Astrocyte (in vitro differentiated cells and primary cell): ENCODE measurements around the gene CFAP45. TPM values are rescaled to one million over a fixed set of nuclear protein-coding genes. Genes with fewer than 3 reads are reported as not detected.

Experiments
- DNase-seq: peaks from one replicate; pipeline ENCODE4 v3.0.0-alpha.2; 2010; ENCODE audit warnings: low read depth
- FAIRE-seq: peaks from 2 replicates; lab custom pipeline; 2011; peaks lifted over from hg19 to GRCh38; lab: Jason Lieb, UNC
- H2AFZ ChIP-seq: 2 replicates; pipeline ENCODE4 v1.6.0; 2012; ENCODE audit warnings: low read depth, low read length, inconsistent platforms
- H3K27ac ChIP-seq: 2 replicates; pipeline ENCODE4 v1.5.1; 2011; ENCODE audit warnings: low read depth, low read length, inconsistent platforms
- H3K27me3 ChIP-seq: 2 replicates; pipeline ENCODE4 v1.6.0; 2011; ENCODE audit warnings: low read length, inconsistent platforms; ENCODE audit not compliant: insufficient read depth
- H3K36me3 ChIP-seq: 2 replicates; pipeline ENCODE4 v1.5.1; 2011; ENCODE audit warnings: low read length, inconsistent platforms; ENCODE audit not compliant: insufficient read depth
- H3K4me1 ChIP-seq: 2 replicates; pipeline ENCODE4 v1.5.1; 2011; ENCODE audit warnings: low read length, inconsistent platforms; ENCODE audit not compliant: insufficient read depth
- H3K4me2 ChIP-seq: 2 replicates; pipeline ENCODE4 v1.6.0; 2012; ENCODE audit warnings: low read length, inconsistent platforms
- H3K4me3 ChIP-seq: 2 replicates; pipeline ENCODE4 v1.5.1; 2011; ENCODE audit warnings: low read depth, mild to moderate bottlenecking, low read length, inconsistent platforms; ENCODE audit not compliant: insufficient read depth
- H3K79me2 ChIP-seq: 2 replicates; pipeline ENCODE4 v1.6.0; 2012; ENCODE audit warnings: mild to moderate bottlenecking, low read length, inconsistent platforms; ENCODE audit not compliant: insufficient read depth
- H3K9ac ChIP-seq: 2 replicates; pipeline ENCODE4 v1.6.0; 2012; ENCODE audit warnings: mild to moderate bottlenecking, low read length, inconsistent platforms
- H3K9me3 ChIP-seq: 2 replicates; pipeline ENCODE4 v1.5.1; 2012; ENCODE audit warnings: low read depth, mild to moderate bottlenecking, low read length, inconsistent platforms; ENCODE audit not compliant: insufficient read depth
- H4K20me1 ChIP-seq: 2 replicates; pipeline ENCODE4 v1.6.0; 2012; ENCODE audit warnings: low read length, inconsistent platforms; ENCODE audit not compliant: insufficient read depth
- H3K27ac Mint-ChIP-seq: one replicate; pipeline ENCODE4 v1.8.0; 2021; ENCODE audit warnings: mild to moderate bottlenecking, mixed read lengths; ENCODE audit not compliant: unreplicated experiment
- H3K27me3 Mint-ChIP-seq: one replicate; pipeline ENCODE4 v1.8.0; 2021; ENCODE audit warnings: low read depth, mixed read lengths; ENCODE audit not compliant: unreplicated experiment
- H3K36me3 Mint-ChIP-seq: one replicate; pipeline ENCODE4 v1.8.0; 2021; ENCODE audit warnings: low read depth, mixed read lengths; ENCODE audit not compliant: unreplicated experiment
- H3K4me1 Mint-ChIP-seq: one replicate; pipeline ENCODE4 v1.8.0; 2021; ENCODE audit warnings: low read depth, mixed read lengths; ENCODE audit not compliant: unreplicated experiment
- H3K4me3 Mint-ChIP-seq: one replicate; pipeline ENCODE4 v1.8.0; 2021; ENCODE audit warnings: mild to moderate bottlenecking, moderate library complexity, mixed read lengths; ENCODE audit not compliant: unreplicated experiment
- H3K9me3 Mint-ChIP-seq: one replicate; pipeline ENCODE4 v1.8.0; 2021; ENCODE audit warnings: mild to moderate bottlenecking, mixed read lengths; ENCODE audit not compliant: unreplicated experiment
- EZH2 ChIP-seq: IDR thresholded peaks from 2 replicates; pipeline ENCODE4 v1.6.1; 2012; ENCODE audit warnings: mild to moderate bottlenecking, low read length, inconsistent platforms; ENCODE audit not compliant: insufficient read depth
- total RNA-seq: library from RNA; stranded (reverse); gene quantifications from 2 replicates; pipeline ENCODE4 v1.2.1, GENCODE V29; 2021
- TF ChIP-seq, protein P1 (sequence below): IDR thresholded peaks from 2 replicates; pipeline ENCODE4 v1.5.1; 2011; ENCODE audit warnings: low read depth, mild to moderate bottlenecking, inconsistent platforms, low read length, moderate library complexity; ENCODE audit not compliant: insufficient read depth

CFAP45 gene
- total RNA-seq, 1 donor from 2014 or later: 3.2 TPM

DNA sequence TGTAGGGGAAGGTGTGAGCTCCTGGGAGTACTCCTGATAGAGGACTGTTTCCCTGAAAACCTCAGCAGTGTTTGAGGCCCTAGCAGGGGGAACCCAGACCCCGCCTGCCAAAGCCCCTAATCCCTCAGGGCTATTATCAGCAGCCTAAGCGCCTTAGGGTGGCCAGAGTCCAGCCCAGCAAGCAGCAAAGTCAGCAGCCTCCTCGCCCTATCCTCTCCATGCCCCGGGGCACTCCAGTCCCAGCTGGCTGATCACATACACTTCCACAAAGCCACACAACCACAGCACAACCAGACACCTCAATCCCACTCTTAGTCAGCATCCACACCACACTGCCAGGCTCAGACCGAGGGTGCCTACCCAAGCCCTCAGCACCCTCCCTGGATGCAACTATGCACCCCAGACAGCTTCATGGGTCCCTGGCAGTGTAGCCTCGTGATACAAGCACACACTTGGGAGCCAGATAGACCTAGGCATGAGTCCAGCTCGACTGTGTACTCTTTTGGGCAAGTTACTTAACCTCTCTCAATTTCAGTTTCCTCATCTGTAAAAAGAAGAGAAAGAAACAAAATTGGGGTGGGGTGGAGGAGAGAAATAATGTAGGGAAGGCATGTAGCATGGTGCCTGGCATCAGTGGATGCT lies 38.4 kb upstream of the CFAP45 start:
- Histone ChIP-seq H3K4me2 (no peak overlapping the region), H3K4me3 (no peak overlapping the region), H4K20me1 (no peaks in the 10 kb centered on the region), H3K9me3 (no peaks in the 10 kb centered on the region), H3K27me3 (peaks cover 10% of the 10 kb centered on the region), H3K27ac (no peak overlapping the region), H2AFZ (no peak overlapping the region), H3K4me1 (no peaks in the 10 kb centered on the region), H3K79me2 (no peaks in the 10 kb centered on the region), H3K9ac (no peak overlapping the region), H3K36me3 (no peaks in the 10 kb centered on the region)
- no peak for TF ChIP-seq EZH2
- TF ChIP-seq, protein P1, sequence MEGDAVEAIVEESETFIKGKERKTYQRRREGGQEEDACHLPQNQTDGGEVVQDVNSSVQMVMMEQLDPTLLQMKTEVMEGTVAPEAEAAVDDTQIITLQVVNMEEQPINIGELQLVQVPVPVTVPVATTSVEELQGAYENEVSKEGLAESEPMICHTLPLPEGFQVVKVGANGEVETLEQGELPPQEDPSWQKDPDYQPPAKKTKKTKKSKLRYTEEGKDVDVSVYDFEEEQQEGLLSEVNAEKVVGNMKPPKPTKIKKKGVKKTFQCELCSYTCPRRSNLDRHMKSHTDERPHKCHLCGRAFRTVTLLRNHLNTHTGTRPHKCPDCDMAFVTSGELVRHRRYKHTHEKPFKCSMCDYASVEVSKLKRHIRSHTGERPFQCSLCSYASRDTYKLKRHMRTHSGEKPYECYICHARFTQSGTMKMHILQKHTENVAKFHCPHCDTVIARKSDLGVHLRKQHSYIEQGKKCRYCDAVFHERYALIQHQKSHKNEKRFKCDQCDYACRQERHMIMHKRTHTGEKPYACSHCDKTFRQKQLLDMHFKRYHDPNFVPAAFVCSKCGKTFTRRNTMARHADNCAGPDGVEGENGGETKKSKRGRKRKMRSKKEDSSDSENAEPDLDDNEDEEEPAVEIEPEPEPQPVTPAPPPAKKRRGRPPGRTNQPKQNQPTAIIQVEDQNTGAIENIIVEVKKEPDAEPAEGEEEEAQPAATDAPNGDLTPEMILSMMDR: no peak
- no peak overlapping the region for H3K27ac Mint-ChIP-seq
- H3K36me3 Mint-ChIP-seq: peaks cover 1% of the 10 kb centered on the region
- H3K27me3 Mint-ChIP-seq: peaks cover 50% of the 10 kb centered on the region
- DNase-seq (no peak), FAIRE-seq (no peak)
- H3K4me3 Mint-ChIP-seq: no peak overlapping the region
- peaks cover 2% of the 10 kb centered on the region for H3K9me3 Mint-ChIP-seq
- H3K4me1 Mint-ChIP-seq: no peaks in the 10 kb centered on the region

DNA sequence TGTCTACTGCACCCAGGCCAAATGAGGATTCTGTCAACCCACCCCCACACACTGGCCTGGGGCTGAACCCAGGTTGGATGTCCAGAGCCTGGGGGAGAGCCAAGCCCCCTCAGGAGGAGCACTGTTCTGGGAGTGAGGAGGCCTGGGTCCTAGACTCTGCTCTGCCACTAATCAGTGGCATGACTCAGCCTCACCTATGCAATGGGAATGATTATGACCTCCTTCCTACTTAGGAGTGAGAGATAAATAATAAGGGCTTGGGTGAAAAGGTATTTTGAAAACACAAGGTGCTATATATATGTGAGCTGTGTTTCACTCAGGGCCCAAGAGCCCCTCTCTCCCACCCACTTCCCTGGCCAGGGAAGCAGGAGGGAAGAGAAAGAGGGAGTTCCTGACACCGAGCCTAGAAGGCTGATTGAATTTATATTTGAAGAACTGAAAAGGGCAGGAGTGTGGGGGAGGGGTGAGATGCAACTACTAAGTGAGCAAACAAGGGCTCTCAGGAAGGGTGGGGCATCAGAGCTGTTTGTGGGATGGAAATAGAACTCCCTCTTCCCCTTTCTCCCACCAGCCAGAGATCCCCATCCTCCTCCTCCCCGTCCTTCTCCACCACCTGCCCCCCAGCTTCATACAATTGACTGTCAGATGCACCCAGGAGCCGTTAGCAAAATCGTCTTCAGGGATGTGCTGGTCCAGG lies 37.2 kb upstream of the CFAP45 start:
- H3K27ac Mint-ChIP-seq: no peak overlapping the region

More for the DNA sequence above, 37.2 kb upstream of the CFAP45 start:
- no peaks in the 10 kb centered on the region for H3K4me1 ChIP-seq
- FAIRE-seq (no peak), DNase-seq (no peak)
- no peaks in the 10 kb centered on the region for H4K20me1 ChIP-seq
- peaks cover 8% of the 10 kb centered on the region for H3K27me3 ChIP-seq
- no peak overlapping the region for H3K9ac ChIP-seq
- no peak overlapping the region for H3K27ac ChIP-seq
- no peak overlapping the region for H3K4me3 ChIP-seq
- no peaks in the 10 kb centered on the region for H3K79me2 ChIP-seq
- no peaks in the 10 kb centered on the region for H3K9me3 ChIP-seq
- Mint-ChIP-seq H3K9me3 (peaks cover 2% of the 10 kb centered on the region), H3K36me3 (peaks cover 1% of the 10 kb centered on the region), H3K4me1 (peaks cover 1% of the 10 kb centered on the region), H3K27me3 (peaks cover 47% of the 10 kb centered on the region), H3K4me3 (no peak overlapping the region)
- TF ChIP-seq, protein P1: no peak
- TF ChIP-seq EZH2: no peak
- no peaks in the 10 kb centered on the region for H3K36me3 ChIP-seq
- H3K4me2 ChIP-seq: no peak overlapping the region
- no peak overlapping the region for H2AFZ ChIP-seq
